Measurements from ENCODE around the gene RALGPS1.

The RALGPS1 gene

DNA sequence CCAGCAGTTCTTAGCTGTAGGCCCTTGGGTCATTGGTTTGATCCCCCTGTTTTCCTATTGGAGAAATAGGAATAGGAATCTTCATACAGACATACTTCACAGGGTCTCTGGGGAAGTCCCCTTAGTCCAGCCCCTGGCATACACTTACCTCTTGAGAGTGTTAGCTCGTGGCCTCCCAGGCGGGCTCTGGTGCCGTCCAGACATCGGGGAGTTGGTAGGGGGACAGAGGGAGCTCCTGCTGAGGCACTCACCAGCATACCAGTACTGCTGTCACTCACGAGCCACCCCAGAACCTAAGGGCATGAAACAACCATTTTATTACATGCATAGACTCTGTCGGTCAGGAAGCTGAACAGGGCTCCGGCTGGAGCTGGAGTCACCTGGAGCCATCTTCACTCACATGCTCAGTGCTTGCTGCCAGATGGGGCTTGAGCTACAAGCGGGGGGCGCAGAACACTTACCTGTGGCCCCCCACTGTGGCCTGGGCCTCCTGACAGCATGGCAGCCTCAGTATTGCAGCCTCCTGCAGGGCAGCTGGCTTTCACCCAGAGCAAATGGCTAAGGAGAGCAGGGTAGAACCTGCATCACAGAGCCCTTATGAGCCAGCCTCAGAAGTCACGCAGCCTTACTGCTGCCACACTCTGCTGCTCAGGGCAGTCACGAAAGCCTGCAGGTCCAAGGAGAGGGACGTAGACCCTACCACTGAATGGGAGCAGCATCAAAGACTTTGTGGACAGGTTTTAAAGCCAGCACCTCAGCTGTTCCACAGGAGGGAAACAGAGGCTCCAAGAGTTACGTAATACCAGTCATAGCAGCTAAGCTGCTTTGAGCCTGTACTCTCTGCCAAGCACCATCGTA is 266.1 kb downstream of the RALGPS1 start:
- DNase-seq: no peak

DNA sequence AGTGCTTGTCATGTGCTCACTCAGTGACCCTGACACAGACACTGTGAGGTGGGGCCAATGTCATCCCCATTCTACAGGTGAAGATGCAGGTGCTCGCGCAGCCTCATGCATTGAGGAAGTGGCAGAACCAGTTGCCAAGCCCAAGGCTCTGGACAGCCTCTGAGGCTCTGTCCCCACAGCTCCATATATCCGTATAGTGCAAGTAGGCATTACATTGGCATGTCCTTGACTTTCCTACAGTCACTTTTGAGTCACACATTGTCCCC is 266.7 kb downstream of the RALGPS1 start:
- DNase-seq: no peak

DNA sequence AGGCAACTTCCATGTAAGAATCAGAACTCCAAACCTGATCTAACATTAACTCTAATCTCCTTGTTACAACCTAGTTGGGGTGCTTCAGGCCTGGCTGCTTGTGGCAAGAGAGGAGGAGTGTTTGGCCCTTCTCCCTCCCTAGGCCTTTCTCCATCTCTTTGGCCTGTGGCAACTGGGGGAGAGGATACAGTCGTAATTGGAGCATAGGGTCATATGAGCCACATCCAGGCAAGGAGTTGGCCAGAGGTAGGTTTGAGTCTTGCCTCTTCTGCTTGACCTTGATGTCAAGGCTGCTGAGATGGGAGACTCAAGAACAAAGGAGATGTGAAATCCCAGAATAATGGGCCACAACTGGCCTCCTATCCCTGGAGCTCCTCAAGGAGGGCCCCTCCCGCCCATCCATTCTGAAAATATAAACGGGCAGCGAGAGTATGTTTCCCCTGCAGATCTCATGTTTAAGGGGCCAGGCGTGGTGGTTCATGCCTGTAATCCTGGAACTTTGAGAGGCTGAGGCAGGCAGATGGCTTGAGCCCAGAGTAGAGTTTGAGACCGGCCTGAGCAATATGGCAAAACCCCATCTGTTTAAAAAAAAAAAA is 267.1 kb downstream of the RALGPS1 start:
- no peak for DNase-seq

DNA sequence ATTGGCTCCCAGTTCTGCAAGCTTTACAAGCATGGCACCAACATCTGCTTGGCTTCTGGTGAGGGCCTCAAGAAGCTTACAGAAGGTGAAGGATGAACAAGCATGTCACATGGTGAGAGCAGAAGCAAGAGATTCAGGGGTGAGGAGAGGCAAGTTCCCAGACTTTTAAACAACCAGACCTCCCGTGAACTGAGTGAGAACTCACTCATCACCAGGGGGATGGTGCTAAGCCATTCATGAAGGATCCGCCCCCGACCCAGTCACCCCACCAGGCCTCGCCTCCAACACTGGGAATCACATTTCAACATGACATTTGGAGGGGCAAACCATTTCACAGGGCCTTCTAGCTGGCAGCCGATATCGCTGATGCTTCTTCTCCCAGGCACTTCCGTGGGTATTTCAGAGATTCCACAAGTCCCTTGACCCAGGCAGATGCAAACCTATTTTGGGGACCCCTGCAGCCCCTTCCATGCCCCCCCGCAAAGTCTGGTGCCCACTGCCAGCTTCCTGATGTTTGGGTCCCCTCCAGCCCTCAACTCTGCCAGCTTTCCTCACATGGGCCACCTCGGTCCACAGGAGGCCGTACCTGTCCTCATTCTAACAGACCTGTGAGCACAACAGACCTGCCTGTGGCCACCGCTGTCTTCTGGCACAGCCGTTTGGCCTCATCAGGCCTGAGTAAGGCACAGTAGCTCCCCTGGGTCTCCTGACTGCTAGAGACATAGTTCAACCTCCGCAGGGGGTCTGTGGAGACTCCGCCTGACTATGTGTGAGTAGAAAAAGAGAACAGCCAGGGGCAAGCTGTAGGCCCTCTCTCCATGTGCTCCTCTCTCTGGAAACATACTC is 268.5 kb downstream of the RALGPS1 start:
- DNase-seq: no peak

DNA sequence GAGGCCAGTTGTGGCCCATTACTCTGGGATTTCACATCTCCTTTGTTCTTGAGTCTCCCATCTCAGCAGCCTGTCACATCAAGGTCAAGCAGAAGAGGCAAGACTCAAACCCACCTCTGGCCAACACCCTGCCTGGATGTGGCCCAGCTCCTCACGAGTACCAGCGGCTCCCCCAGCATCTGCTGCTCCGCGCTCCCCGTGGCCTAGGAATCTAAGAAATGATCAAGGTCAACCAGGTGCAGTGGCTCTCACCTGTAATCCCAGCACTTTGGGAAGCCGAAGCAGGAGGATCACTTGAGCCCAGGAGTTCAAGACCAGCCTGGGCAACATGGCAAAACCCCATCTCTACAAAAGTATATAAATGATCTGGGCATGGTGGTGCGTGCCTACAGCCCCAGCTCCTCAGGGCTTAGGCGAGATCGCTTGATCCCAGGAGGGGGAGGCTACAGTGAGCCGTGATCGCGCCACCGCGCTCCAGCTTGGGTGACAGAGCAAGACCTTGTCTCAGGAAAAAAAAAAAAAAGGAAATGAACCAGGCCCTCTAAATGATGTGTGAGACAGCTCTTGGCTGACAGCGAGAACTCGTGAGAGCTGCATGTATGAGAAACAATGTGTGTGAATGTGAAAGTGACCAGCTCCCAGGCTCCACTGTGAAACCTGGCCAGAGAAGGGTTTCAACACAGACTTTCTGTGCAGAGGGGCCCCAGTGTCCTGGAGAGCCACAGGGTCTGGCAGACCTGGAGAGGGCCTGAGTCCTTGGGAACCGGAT is 269.4 kb downstream of the RALGPS1 start:
- DNase-seq: no peak

DNA sequence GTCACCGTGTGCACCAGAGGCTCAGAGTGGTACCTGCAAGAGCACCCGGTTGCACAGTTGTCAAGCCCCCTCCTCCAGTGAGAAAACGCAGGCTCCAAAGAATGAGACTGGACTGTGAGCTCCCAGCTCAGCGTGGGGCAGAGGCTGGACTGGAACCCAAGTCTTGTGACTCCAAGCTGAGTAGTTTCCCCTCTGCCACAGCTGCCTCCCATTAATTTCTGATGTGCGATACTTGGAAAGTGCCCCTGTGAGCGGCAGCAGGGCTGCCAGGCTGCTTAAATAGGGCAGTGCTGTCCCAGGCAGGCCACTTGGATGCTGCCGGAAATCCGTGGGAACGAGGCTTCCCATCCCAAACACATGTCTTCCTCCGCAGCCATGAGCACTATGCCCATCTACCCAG is 270.1 kb downstream of the RALGPS1 start:
- DNase-seq: no peak

DNA sequence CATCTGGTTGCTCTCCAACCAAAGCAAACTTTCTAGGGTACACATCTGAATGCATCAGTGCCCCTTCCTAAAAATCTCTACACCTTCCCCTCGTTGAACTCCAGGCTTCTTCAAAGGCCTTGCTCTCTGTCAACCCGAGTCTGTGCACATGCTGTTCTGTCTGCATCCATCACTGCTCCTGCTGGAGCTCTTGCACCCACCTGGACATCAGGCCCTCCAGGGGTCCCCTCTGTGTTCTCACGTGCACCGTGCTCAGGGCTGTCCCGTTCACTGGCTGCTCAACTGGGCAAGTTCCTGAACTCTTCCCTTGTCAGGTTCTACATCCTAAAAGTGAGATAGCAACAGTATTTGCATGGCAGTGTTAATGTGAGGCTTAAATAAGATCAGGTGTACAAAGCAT is 270.6 kb downstream of the RALGPS1 start:
- no peak for DNase-seq

DNA sequence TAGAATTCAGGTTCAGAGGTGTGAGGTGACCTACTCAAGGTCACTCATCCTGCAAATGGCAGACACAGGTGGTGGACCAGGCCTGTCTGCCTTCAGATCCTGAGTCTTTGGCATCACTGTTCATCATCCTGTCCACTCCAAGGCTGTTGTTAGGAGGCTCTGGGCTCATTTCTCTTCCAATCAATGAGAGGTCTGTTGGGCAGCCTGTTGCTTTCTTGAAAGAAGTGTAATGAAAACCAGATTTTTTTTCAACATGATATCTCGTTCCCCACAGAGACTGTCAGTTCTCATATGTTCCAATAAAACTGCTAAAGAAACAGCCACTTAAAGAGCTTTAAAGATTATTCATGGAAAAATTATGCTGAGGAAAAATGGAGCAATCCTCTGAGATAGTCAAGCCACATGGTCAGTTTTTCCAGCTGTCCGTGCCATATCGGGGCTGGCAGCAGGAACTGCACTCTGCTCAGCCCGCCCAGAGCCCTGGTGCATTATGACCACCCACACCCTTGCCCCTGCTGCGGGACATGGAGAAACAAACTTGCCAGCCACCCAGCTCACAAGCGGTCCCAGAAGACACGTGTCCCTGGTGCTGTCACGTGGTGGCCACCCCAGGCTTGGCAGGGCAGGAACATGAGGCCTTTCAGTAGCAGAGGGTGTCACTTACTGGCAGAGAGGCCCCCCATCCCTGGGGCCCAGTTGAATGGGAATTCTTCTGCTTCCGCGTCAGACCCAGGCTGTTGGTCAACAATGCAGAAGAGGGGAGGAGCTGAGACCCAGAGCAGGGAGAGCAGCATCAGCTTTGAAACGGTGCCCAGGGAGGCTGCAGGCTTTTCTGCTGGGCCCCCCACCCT is 271.6 kb downstream of the RALGPS1 start:
- no peak for DNase-seq

DNA sequence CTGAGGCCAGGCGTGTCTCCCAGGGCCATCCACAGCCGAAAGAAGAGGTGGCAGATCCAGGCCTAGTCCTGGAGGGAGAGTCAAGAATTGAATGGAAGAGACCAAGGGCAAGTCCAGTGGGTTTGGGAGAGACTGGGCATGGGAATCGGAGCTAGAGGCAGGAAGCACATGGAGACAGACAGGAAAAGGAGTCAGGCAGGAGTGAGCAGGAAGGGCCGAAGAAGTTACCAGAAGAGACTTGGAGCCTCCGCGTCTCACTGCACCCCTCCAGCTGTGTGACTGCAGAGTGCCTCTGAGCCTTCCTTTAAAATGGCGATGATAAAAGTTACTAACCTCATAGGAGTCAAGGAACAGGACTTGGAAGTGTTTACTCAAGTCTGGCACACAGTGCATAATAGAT is 272.2 kb downstream of the RALGPS1 start:
- no peak for DNase-seq

DNA sequence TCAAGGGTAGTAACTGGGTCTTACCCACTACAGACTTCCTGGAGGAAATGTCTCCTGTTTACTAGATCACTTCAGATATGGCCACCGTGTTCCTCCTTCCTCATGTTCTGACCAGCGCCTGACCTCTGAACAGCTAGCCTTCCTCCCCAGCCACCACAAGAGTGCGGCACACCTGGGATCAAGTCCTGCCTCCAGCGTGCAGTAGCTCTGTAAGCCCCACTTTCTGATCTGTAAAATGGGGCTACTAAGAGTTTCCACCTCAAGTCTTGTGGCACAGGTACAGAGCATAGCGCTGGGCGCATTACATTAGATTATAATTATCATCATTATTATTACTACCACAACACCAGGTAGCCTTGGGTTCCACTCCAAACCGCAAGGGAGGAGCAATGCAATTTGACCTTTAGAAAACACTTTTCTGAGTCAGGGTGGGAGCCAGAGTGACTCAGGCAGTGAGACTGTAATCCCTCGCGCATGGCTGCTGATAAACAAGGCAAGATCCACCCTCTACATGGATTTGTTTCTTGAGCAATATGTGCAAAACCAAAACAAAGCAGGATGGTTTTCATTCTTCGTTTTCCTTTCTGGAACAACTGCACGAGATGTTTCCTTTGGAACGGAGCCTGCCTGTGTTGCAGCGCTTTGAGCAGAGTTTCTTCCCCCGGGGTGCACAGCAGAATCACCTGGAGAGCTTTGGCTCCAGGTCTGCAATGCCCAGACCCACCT is 272.8 kb downstream of the RALGPS1 start:
- DNase-seq: no peak

DNA sequence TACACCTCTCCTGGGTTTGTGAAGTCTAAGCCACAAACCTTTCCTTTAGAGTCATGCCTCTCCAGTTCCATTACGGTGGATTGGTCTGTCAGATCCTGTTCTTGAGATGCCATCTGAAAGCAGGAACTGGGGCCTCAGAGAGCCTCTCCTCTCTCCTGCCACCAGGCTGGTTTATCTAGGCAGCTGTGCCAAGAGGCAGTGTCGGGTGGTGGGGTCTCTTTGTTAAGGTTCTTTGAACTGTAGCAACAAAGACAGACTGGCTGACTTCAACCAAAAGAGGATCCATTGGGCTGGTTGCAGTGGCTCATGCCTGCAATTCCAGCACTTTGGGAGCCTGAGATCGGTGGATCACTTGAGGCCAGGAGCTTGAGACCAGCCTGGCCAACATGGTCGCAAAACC is 273.8 kb downstream of the RALGPS1 start:
- DNase-seq: no peak

DNA sequence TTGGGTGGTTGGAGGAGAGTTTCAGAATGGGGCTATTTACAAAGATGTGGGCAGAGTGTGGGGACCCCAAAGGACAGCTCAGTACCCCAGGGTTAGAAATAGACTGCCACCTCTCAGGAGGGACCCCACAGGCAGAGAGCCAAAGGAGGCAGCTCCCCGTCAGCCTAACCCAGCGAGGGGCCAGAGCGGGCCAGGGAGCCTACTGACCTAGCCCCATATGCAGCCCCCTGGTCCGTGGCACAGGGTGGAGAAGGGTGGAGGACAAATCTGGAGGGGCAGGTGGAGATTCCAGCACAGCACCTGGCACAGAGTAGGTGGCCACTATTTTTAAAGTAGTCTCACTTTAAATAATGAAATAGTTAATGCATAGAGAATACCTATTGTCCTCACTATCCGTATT is 275.0 kb downstream of the RALGPS1 start:
- DNase-seq: no peak

DNA sequence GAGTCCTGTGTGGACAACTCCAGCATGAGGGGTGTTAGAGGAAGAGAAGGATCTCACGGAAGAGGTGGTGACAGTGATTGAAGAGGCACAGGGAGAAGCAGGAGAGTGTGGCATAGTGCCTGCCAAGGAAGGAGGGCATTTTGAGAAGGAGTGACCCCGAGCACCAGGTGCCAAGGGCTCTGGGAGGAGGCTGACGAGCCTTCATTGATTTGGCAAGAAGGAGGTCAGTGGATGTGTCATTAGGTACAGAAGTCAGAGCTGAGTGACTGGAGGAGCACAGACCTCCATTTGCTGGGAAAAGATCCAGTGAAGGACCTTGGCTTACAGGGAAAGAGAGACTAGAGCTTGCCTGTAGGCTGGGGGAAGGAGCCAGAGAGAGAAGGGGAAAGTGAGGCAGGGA is 278.2 kb downstream of the RALGPS1 start:
- no peak for DNase-seq

DNA sequence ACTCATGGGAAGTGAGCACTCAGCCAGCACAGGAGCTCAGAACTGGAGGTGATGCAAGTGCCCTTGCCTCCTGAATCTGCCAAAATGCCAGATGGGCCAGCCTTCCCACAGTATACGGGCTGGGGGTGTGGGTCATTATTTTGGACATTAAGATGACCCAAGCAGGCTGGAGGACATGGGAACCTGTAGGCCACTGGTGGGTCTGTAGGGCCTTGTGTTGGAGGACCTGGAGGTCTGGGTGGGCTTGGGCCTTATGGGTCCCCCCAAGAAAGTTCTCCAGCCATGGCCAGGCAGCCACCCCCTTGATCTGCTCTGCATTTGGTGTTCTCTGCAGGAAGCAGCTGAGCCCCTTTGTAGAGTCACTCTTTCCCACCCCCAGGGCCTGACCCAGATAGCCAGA is 278.9 kb downstream of the RALGPS1 start:
- DNase-seq: no peak

DNA sequence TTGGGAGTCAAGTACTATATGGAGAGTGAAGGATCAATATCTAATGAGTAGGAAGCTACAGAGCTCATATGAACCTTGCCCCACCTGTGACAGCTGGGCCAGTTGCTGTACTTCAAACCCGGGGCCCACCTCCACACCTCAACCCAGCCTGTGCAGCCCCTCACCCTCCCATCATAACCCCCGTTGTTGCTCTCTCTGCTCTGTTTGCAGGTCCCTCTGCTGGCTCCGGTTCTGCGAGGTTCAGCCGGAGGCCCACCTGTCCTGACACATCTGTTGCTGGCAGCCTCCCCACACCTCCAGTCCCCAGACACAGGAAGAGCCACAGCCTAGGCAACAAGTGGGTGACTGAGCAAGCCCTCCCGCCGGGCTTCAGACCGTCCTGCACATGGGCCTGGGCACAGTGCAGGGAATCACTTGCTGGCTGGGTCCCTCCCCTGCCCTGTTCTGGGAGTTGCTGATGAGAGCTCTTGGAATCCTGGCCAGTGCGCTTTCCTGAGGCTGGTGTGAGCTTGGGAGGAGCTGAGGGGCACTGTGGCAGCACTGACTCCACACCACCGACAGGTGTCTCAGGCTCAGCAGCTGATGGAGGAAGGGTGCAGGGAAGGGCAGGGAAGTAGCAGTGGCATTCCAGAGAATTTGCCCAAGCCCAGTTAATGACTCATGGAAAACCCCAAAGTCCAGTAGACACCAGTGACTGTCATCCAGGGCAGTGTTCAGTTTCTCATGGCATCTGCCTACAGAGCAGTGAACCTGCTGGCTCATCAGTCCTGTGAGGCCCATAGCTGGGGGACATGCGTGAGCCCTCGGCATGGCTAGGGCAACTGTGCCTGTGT is 280.5 kb downstream of the RALGPS1 start:
- DNase-seq: no peak

DNA sequence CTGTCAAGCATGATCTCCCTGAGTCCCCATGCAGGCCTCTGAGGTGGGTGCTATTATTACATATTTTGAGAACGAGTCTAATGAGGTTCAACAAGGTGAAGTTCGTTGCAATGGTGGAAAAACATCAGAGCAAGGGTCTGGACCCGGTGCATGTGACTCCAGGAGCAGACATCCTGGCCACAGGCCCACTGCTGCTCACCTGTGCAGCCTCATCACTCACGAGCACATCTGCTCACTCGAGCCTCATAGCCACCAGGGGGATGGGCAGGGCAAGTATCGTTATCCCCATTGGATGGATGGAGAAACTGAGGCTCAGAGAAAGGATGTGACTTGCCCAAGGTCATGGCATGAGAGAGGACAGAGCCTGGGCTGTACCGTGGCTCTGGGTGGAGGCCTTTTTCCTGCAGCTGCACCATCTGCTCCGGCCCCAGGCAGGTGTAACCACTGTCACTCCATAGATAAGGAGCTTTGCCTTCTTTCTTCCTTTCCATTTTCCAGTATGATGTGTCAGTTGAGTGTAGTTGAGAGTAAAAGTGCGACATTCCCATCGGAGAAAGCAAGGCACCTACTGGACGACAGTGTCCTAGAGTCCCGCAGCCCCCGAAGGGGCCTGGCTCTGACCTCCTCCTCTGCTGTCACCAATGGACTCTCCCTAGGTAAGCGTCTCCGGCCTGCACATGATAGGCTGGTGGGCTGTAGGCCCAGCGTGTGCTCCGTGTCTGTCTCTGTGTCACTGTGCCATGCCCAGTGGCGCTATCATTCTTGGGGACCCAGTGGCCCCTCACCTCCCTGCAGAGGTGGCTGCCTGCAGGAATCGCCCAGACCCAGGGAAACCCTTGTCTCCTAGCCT is 281.6 kb downstream of the RALGPS1 start:
- no peak for DNase-seq

DNA sequence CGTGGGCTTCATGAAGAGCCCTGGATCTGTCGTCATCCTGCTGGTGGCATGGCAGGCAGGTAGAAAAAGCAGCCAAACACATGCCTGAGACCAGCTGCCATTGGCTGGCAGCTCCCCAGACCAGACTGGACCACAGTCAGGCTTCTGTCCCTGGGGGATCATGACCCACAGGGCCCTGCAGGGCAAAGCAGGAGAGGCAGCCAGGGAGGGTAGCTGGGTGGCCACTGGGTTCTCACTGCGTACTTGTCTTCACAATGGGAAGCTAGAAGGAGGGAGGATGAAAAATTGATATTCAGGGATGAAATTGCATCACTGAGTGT is 282.2 kb downstream of the RALGPS1 start:
- no peak for DNase-seq

DNA sequence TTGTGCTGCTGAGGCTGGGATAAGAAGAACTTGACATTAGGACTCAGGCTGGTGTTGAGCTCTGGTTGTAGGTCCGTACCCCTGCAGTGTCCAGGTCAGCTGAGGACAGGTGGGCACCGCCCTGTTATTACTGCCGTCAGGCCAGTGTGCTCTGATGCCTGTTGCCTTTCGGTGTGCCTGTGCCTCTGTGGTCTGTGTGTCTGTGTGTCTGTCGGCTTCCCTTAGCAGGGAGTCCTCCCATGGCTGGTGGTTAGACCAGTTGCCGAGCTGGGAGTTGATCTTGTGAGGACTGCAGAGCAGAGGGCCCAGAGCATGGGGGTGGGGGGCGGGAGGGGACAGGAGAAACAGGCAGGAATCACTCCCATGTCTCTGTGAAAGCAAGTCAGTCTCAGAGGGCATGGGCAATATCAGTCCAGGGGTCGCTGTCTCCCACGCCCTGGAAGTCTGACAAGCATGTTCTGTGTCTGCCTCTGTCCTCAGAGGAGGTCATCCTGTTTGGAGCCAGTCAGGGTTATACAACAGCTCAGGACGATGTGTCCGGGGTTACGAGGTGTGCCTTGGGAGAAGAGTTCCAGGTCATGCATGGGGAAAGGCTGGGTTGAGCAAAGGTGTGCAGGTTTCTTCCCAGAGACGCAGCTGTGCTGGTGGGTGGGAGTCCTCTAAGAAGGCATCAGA is 282.7 kb downstream of the RALGPS1 start:
- DNase-seq: no peak

DNA sequence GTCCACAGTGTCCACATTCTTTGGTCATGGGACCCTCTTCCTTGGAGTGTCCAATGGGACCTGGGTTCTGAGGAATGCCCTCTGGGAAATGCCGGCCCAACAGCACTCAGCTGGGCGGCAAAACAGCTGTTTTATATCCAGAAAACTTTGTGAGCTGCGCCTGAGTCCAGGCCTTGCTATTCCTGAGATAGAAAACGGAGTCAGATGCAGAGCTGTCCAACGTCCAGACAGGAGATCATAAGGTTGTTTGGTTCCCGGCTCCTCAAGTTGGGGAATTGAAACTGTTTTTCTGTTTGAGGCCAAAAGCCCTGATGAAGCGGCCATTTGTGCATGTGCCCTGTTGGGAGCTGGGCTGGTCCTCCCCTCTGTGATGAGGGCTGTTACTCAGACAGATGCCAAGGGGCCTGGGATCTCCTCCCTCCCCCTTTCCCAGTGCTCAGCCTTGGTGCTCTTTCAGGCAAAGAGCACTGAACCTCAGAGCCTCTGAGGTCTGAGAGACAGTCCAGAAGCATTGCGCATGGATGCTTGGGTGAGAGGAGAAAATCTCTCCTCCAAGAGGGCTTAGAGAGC is 283.4 kb downstream of the RALGPS1 start:
- no peak for DNase-seq
